DND-41 (cell line): ENCODE measurements around the gene L3MBTL2.

ENCODE experiments used
- CTCF ChIP-seq: IDR thresholded peaks from 2 replicates; pipeline ENCODE4 v1.5.1; 2012; ENCODE audit warnings: borderline replicate concordance, low read length, moderate library complexity, mild to moderate bottlenecking; ENCODE audit not compliant: poor library complexity, severe bottlenecking; ENCODE audit errors: extremely low read depth
- EZH2 ChIP-seq: IDR thresholded peaks from 3 replicates; pipeline ENCODE4 v1.6.1; 2012; ENCODE audit warnings: borderline replicate concordance, low read depth, mild to moderate bottlenecking, moderate library complexity, low read length, inconsistent platforms; ENCODE audit not compliant: severe bottlenecking

GRCh38 chr22:41197038-41197972 is 7.8 kb upstream of the L3MBTL2 start:
- TF ChIP-seq CTCF (peak; percentile 22), EZH2 (no peak)
